T-helper 1 cell treated with Interleukin-12 subunit alpha and Interleukin-12 subunit beta and Interleukin-4 antibody, amounts not matched to agents 30 μg/mL and 1 μg/mL, for 36 hours (primary cell): Measurements from ENCODE around the gene DCAF6.

Experiments
- H3K27ac Mint-ChIP-seq: one replicate; pipeline ENCODE4 v1.8.0; 2021; ENCODE audit warnings: mild to moderate bottlenecking, mixed read lengths
- H3K27me3 Mint-ChIP-seq: one replicate; pipeline ENCODE4 v1.8.0; 2021; ENCODE audit warnings: low read depth, mixed read lengths
- H3K36me3 Mint-ChIP-seq: one replicate; pipeline ENCODE4 v1.8.0; 2021; ENCODE audit warnings: low read depth, mixed read lengths
- H3K4me1 Mint-ChIP-seq: one replicate; pipeline ENCODE4 v1.8.0; 2021; ENCODE audit warnings: low read depth, mixed read lengths
- H3K4me3 Mint-ChIP-seq: one replicate; pipeline ENCODE4 v1.8.0; 2021; ENCODE audit warnings: mild to moderate bottlenecking, moderate library complexity, mixed read lengths
- H3K9me3 Mint-ChIP-seq: one replicate; pipeline ENCODE4 v1.8.0; 2021; ENCODE audit warnings: mixed read lengths

Gene DCAF6

GRCh38 chr1:167999877-168000276 lies 63.4 kb downstream of the DCAF6 start:
- H3K4me1 Mint-ChIP-seq = peaks cover 4% of the 10 kb centered on the region
- H3K9me3 Mint-ChIP-seq = no peaks in the 10 kb centered on the region
- H3K27ac Mint-ChIP-seq = no peak overlapping the region
- no peaks in the 10 kb centered on the region for H3K27me3 Mint-ChIP-seq
- no peak overlapping the region for H3K4me3 Mint-ChIP-seq
- H3K36me3 Mint-ChIP-seq = peaks cover 16% of the 10 kb centered on the region

GRCh38 chr1:168000656-168001055 lies 64.2 kb downstream of the DCAF6 start:
- Mint-ChIP-seq H3K9me3 (no peaks in the 10 kb centered on the region), H3K4me1 (peaks cover 4% of the 10 kb centered on the region), H3K27ac (no peak overlapping the region), H3K36me3 (peaks cover 16% of the 10 kb centered on the region), H3K27me3 (no peaks in the 10 kb centered on the region), H3K4me3 (no peak overlapping the region)

- no peak overlapping the region for H3K4me3 Mint-ChIP-seq
- no peaks in the 10 kb centered on the region for H3K27me3 Mint-ChIP-seq
- H3K4me1 Mint-ChIP-seq = peaks cover 3% of the 10 kb centered on the region
- peaks cover 16% of the 10 kb centered on the region for H3K36me3 Mint-ChIP-seq
- H3K27ac Mint-ChIP-seq = no peak overlapping the region
- no peaks in the 10 kb centered on the region for H3K9me3 Mint-ChIP-seq
These were observed 64.7 kb downstream of the DCAF6 start for GRCh38 chr1:168001213-168001612.

GRCh38 chr1:168004531-168004930 lies 68.0 kb downstream of the DCAF6 start:
- Mint-ChIP-seq H3K36me3 (peaks cover 29% of the 10 kb centered on the region), H3K4me1 (peaks cover 2% of the 10 kb centered on the region), H3K9me3 (no peaks in the 10 kb centered on the region), H3K27ac (no peak overlapping the region), H3K27me3 (no peaks in the 10 kb centered on the region), H3K4me3 (no peak overlapping the region)

- peaks cover 1% of the 10 kb centered on the region for H3K4me1 Mint-ChIP-seq
- no peaks in the 10 kb centered on the region for H3K9me3 Mint-ChIP-seq
- no peak overlapping the region for H3K4me3 Mint-ChIP-seq
- H3K36me3 Mint-ChIP-seq = peaks cover 27% of the 10 kb centered on the region
- H3K27me3 Mint-ChIP-seq = no peaks in the 10 kb centered on the region
- H3K27ac Mint-ChIP-seq = no peak overlapping the region
These were observed 69.0 kb downstream of the DCAF6 start for GRCh38 chr1:168005529-168005928.

- H3K27me3 Mint-ChIP-seq = no peaks in the 10 kb centered on the region
- H3K9me3 Mint-ChIP-seq = no peaks in the 10 kb centered on the region
- no peak overlapping the region for H3K4me3 Mint-ChIP-seq
- H3K36me3 Mint-ChIP-seq = peaks cover 24% of the 10 kb centered on the region
- H3K4me1 Mint-ChIP-seq = no peaks in the 10 kb centered on the region
- no peak overlapping the region for H3K27ac Mint-ChIP-seq
These were observed 71.2 kb downstream of the DCAF6 start for GRCh38 chr1:168007691-168008090.

GRCh38 chr1:168008595-168008994 lies 72.1 kb downstream of the DCAF6 start:
- Mint-ChIP-seq H3K27me3 (no peaks in the 10 kb centered on the region), H3K4me3 (no peak overlapping the region), H3K4me1 (no peaks in the 10 kb centered on the region), H3K9me3 (no peaks in the 10 kb centered on the region), H3K36me3 (peaks cover 20% of the 10 kb centered on the region), H3K27ac (no peak overlapping the region)

GRCh38 chr1:168009322-168009721 lies 72.8 kb downstream of the DCAF6 start:
- no peaks in the 10 kb centered on the region for H3K9me3 Mint-ChIP-seq
- H3K27me3 Mint-ChIP-seq = no peaks in the 10 kb centered on the region
- no peak overlapping the region for H3K4me3 Mint-ChIP-seq
- no peaks in the 10 kb centered on the region for H3K4me1 Mint-ChIP-seq
- H3K27ac Mint-ChIP-seq = no peak overlapping the region
- peaks cover 23% of the 10 kb centered on the region for H3K36me3 Mint-ChIP-seq

GRCh38 chr1:168019407-168019806 lies 82.9 kb downstream of the DCAF6 start:
- Mint-ChIP-seq H3K27me3 (no peaks in the 10 kb centered on the region), H3K4me3 (no peak overlapping the region), H3K36me3 (peaks cover 15% of the 10 kb centered on the region), H3K9me3 (no peaks in the 10 kb centered on the region), H3K27ac (no peak overlapping the region), H3K4me1 (no peaks in the 10 kb centered on the region)

- no peak overlapping the region for H3K4me3 Mint-ChIP-seq
- no peak overlapping the region for H3K27ac Mint-ChIP-seq
- no peaks in the 10 kb centered on the region for H3K27me3 Mint-ChIP-seq
These were observed 94.7 kb downstream of the DCAF6 start for GRCh38 chr1:168031198-168031597.

GRCh38 chr1:168031627-168032026 lies 95.1 kb downstream of the DCAF6 start:
- no peaks in the 10 kb centered on the region for H3K27me3 Mint-ChIP-seq
- H3K9me3 Mint-ChIP-seq = no peaks in the 10 kb centered on the region
- peaks cover 3% of the 10 kb centered on the region for H3K36me3 Mint-ChIP-seq
- H3K4me1 Mint-ChIP-seq = no peaks in the 10 kb centered on the region
- no peak overlapping the region for H3K4me3 Mint-ChIP-seq
- no peak overlapping the region for H3K27ac Mint-ChIP-seq

More at GRCh38 chr1:168031198-168031597, 94.7 kb downstream of the DCAF6 start:
- no peaks in the 10 kb centered on the region for H3K4me1 Mint-ChIP-seq
- peaks cover 3% of the 10 kb centered on the region for H3K36me3 Mint-ChIP-seq
- no peaks in the 10 kb centered on the region for H3K9me3 Mint-ChIP-seq

GRCh38 chr1:168032029-168032428 lies 95.5 kb downstream of the DCAF6 start:
- Mint-ChIP-seq H3K4me1 (no peaks in the 10 kb centered on the region), H3K4me3 (no peak overlapping the region), H3K27ac (no peak overlapping the region), H3K9me3 (no peaks in the 10 kb centered on the region), H3K27me3 (no peaks in the 10 kb centered on the region), H3K36me3 (peaks cover 3% of the 10 kb centered on the region)

- H3K27ac Mint-ChIP-seq = no peak overlapping the region
- no peaks in the 10 kb centered on the region for H3K27me3 Mint-ChIP-seq
- no peak overlapping the region for H3K4me3 Mint-ChIP-seq
- peaks cover 3% of the 10 kb centered on the region for H3K36me3 Mint-ChIP-seq
- no peaks in the 10 kb centered on the region for H3K4me1 Mint-ChIP-seq
- no peaks in the 10 kb centered on the region for H3K9me3 Mint-ChIP-seq
These were observed 98.9 kb downstream of the DCAF6 start for GRCh38 chr1:168035345-168035744.

GRCh38 chr1:168042362-168042761 lies 105.9 kb downstream of the DCAF6 start:
- Mint-ChIP-seq H3K9me3 (no peaks in the 10 kb centered on the region), H3K4me3 (no peak overlapping the region), H3K4me1 (no peaks in the 10 kb centered on the region), H3K36me3 (peaks cover 12% of the 10 kb centered on the region), H3K27me3 (no peaks in the 10 kb centered on the region), H3K27ac (no peak overlapping the region)

- Mint-ChIP-seq H3K4me1 (no peaks in the 10 kb centered on the region), H3K9me3 (no peaks in the 10 kb centered on the region), H3K27me3 (no peaks in the 10 kb centered on the region), H3K4me3 (no peak overlapping the region), H3K27ac (no peak overlapping the region), H3K36me3 (peaks cover 13% of the 10 kb centered on the region)
These were observed 108.8 kb downstream of the DCAF6 start for GRCh38 chr1:168045311-168045710.

GRCh38 chr1:168050307-168050706 lies 113.8 kb downstream of the DCAF6 start:
- H3K27me3 Mint-ChIP-seq = no peaks in the 10 kb centered on the region
- peaks cover 5% of the 10 kb centered on the region for H3K4me1 Mint-ChIP-seq
- H3K36me3 Mint-ChIP-seq = peaks cover 3% of the 10 kb centered on the region
- H3K9me3 Mint-ChIP-seq = no peaks in the 10 kb centered on the region
- no peak overlapping the region for H3K4me3 Mint-ChIP-seq
- H3K27ac Mint-ChIP-seq = no peak overlapping the region
